Stimulated activated CD4-positive, alpha-beta T cell treated with anti-CD3 and anti-CD28 coated beads, TNF-alpha, amount 100 ng/mL, for 24 hours (primary cell): ENCODE results near the gene CST7.

Experiments
- DNase-seq, 3 experiments: peaks; one replicate each; pipeline ENCODE4 v3.0.0-alpha.2; 2020; ENCODE audit warnings: low read depth in 3 of 3

The CST7 gene

DNA sequence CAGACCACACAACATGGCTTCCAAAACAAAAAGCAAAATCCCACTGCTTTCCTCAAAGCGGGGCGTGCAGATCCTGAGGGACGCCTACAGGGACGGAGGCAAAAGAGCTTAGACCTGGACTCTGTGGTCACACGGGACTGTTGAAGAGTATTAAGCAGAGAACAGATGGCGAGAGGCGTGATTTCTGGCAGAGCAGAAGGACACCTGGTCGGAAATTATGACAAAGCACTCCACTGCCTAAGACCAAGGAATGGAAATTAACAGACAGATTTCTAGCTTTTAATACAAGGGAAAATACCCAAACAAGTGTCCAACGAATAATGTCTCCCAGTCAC is 15.4 kb downstream of the CST7 start:
- DNase-seq, result no peak

DNA sequence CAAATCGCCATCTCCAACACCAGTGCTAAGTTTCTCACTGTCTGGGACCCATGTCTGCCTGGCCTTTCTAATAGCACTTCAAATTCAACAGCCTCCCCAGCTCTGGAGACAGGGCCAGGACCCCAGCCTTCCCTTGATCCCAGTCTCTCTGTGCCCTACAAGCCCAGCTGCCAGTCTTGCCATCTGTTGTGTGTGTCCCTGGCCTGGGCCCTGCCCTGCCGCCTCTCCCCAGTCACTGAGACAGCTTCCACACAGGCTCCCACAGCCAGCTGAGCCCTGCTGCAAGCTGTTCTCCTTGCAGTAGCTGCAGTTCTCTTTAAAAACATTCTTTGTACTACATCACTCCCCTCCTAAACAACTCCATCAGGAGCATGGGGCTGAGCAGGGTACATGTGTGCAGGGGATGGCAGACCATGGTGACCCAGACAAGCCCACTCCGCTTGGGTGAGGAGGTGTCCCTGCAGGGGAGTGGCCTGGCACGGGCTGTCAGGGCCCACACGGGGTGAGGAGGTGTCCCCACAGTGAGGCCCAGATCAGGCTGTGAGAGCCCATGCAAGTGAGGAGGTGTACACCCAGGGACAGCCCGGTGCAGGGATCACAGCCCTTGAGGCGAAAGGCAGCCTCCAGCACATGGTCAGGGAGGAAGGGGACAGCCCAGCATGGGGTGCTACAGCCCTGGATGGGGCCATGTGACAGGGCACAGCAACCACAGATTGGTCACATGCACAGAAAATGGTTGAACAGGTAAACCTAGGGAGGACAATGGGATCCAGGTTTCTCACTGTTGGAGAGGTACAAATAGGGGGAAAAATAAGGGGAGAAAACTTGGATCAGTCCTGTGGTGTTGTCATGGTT is 16.2 kb downstream of the CST7 start:
- no peak for DNase-seq

DNA sequence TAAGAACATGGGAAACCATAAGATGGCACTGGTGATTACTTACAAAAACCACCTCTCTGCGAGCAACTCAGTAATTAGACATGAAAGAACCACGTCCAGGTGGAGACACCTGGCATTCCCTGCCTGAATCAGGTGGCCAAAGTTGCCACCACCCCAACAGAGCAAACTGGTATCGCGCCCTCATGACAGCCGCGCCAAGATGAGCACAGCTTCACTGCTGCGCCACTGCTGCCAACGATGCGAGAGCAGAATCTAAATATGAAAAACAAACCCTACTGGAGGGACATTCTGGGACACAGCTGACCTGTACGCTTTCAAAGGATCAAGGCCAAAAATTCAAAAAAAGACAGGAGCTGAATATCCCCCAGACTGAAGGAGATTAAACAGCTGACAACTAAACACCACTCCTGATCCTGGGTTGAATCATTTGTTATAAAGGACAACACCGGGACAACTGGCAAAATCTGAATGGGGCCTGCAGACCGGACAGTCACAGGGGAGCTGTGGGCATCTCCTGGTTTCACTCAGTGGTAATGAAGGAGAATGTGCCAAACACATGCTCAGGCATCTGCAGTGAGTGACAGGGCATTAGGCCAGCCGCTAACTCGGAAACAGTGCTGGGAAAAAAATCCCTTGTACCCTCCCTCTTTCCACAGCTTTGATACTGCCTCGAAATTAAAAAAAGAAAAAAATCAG is 17.4 kb downstream of the CST7 start:
- no peak for DNase-seq

GRCh38 chr20:24968278-24968800 is 19.3 kb downstream of the CST7 start:
- DNase-seq, result no peak

- no peak for DNase-seq
Observed at GRCh38 chr20:24969186-24970029, 20.3 kb downstream of the CST7 start.

DNA sequence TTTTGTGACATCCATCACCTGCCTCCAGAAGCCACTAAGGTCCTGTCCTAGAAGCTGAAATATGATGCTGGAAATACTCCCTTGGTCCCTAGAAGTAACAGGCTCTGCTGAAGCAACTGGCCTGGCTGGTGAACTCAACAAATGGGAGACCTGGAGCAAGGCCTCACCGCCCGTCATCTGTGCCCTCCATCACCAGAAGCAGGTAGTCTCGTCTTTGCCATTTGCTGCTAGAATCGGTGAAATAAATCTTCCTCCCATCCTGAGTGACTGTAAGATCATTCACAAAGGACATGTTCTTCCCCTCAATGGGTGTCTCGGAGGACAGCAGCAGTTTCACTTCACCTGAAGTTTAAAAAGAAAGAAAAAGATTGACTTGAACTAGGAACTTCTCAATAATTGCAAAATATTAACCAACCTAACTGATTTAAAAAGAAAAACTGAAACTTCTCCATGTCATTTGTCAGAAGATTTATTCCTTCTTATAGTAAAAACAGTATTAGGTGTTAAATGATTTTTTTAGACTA is 21.0 kb downstream of the CST7 start:
- no peak for DNase-seq

DNA sequence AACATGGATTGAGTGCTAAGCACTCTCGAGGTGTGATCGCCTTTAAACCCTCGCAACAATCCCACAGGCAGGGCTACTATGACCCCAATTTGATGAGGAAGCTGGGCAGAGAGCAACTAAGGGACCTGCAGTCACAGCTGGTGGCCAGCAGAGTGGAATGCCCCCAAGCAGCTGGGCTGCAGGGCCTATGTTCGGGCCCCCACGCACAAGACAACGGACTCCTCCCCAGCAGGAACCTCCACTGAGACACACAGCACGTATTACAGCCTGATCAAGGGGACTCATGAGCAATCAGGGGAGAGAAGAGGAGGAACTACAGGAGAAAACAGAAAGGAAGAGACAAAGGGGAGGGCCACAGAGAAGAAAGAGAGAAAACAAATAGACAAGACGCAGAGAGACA is 21.7 kb downstream of the CST7 start:
- DNase-seq, result no peak

DNA sequence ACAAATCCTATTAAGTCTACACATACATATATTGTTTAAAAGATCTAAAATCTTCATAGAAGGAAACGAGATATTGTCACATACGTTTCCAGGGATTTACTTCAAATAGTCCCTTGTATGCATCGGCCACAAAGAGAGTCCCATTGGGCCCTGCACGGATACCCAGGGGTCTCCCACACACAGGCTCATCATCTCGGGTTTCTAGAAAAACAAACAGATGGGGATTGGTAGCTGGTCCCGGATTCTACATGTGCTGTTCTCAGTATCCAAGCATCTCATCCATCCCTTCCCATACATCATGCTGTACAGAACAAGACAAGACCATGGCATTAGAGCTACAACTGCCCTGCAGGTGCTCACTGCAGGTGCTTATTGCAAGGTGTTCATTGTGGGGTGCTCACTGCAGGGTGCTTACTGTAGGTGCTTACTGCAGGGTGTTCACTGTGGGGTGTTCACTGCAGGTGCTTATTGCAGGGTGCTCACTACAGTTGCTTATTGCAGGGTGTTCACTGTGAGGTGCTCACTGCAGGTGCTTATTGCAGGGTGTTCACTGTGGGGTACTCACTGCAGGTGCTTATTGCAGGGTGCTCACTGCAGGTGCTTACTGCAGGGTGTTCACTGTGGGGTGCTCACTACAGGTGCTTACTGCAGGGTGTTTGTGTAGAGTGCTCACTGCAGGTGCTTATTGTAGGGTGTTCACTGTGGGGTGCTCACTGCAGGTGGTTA is 22.5 kb downstream of the CST7 start:
- no peak for DNase-seq

- no peak for DNase-seq
Observed at GRCh38 chr20:24972341-24972740, 23.3 kb downstream of the CST7 start.

GRCh38 chr20:24977336-24977735 is 28.3 kb downstream of the CST7 start:
- DNase-seq, result no peak

DNA sequence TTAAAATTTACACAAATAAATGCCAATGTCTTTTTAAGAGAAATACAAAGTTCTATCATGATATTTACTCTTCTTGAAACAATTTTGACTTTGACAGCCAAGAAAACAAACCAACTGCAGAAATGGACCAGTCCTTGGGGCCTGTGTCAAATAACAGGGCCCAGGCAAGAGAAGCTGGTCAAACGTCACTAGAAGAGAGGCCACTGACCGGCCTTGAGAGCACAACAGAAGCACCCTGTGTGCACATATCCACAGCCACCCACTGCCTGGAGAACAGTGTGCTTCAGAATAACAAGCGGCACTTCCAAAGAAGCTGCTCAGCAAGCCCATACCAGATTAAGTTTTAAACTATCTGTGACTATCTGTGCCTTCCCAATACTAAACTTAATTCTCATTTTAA is 28.7 kb downstream of the CST7 start:
- no peak for DNase-seq

- DNase-seq, result no peak
Observed at GRCh38 chr20:24978513-24978912, 29.4 kb downstream of the CST7 start.

DNA sequence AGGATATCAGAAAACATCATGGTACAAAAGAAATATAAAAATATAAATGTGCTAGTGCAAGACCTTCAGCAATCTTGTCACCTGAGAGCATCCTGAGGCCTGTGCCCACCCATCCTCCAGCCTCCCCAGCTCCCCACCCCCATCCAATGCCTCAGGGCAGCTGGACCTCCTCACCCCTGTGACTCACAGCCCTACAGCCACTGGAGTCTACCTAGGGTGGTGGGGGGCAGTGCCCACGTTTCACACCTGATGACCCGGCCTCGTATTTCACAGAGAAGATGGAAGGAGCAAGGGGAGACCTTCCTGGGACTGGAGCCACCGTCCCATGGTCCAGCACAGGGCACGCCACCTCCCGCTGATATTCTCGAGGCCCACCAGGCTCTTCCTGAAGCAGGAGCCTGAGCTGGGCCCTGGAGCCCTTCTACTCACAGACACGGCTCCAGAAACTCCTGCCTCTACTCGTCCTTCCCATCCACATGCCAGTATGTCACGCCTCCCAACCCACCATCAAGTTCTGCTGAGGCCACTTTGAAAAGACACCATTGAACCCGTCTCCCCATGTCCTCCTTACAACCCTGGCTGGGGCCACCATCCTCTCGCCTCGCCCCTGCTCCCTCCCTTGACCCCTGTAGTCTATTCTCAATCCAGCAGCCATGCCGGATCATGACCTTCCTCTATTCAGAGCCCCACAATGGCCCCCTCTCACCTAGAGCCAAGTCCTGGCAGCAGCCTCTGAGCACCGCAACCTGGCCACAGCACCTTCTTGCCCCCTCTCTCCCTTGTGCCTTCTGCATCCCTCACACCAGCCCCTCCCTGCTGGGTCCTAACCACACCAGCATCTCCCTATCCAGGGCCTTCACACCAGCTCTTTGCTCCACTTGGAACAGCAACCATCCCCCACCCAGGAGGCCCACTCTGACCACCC is 30.2 kb downstream of the CST7 start:
- DNase-seq, result no peak

- no peak for DNase-seq
Observed at GRCh38 chr20:24980291-24981053, 31.4 kb downstream of the CST7 start.

DNA sequence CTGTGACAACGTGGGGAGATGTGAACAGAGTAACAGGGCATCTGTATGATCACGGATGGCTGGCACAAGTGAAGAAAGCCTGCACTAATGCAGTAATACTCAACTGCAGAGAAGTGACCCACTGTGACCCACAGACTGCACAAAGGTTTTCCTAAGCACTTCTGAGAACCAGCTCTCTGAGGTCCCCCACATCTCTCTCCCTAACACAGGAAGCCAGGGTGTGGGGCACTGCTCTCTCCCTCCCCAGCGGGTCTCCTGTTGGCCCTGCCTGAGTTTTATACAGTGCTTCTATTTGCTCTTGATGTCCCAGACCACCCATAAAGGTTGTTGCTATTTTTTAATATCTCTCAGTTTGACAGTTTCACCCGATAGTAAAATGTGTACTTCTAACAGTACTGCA is 32.2 kb downstream of the CST7 start:
- DNase-seq, result no peak

- DNase-seq, result no peak
Observed at GRCh38 chr20:24981790-24982189, 32.7 kb downstream of the CST7 start.

- DNase-seq, result no peak
Observed at GRCh38 chr20:24983896-24984295, 34.8 kb downstream of the CST7 start.

DNA sequence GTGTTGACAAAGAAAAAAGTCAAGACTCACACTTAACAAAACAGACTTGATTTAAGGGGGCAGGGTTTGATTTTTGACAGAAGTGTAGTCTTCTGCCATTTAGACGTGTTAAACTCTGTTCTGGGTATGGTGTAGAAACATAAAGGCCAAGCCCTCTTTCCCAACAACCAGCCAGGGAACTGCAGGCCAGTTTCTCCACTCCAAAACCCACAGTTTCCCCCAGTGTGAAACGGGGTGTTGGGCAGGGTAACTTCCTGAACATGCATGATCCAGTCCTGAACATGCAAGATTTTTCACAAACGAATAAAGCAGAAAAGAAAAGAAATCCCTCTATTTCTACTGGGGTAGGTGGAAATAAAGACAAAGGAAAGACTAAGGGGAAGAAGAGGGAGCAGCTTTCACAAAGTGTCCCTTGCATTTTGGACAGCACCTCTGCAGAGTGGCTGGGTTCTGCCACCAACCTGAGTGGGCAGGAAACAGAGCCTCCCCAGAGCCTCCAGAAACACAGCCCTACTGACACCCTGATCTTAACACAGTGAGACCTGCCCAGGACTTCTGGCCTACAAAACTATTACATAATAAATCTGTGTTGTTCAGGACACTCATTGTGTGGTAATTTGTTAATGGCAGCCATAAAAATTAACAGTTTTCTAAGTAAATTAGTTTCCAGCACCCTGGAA is 36.0 kb downstream of the CST7 start:
- no peak for DNase-seq

DNA sequence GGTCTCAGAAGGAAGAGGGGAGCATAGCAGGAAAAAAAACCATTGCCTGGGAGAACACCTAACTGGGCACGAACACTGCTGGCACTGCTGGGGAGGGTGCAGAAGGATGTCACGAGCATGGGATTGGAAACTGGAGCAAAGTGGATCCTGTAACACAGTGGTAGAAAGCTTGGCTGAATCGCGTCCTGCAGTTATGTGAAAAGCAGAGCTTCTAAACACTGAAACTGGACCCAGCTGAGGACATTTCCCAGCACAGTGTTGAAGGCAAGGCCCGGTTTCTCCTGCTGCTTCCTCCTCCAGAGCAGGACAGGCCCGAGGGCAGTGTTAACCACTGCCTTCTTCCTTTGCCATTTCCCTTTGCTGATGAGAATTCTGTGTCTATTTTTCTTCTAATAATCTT is 36.7 kb downstream of the CST7 start:
- no peak for DNase-seq
